Fibroblast of lung (primary cell): ENCODE measurements around the gene ST3GAL6.

Experiments
- EZH2 ChIP-seq: IDR thresholded peaks from 2 replicates; pipeline ENCODE4 v1.5.1; 2012; ENCODE audit warnings: low read length, control low read depth, mild to moderate bottlenecking; ENCODE audit errors: missing control alignments
- TF ChIP-seq, protein P1 (sequence below), 2 donors: IDR thresholded peaks in 1 of 2; conservative IDR thresholded peaks in 1 of 2; 1 replicate in 1 of 2; 2 replicates in 1 of 2; pipeline ENCODE4 v1.5.1; 2011 to 2012; ENCODE audit warnings: low read length in 2 of 2, control low read depth in 1 of 2, inconsistent platforms in 1 of 2, low read depth in 1 of 2, mild to moderate bottlenecking in 1 of 2

GRCh38 chr3:98801043-98801747, 38.1 kb downstream of the ST3GAL6 start:
- TF ChIP-seq EZH2: no peak
- TF ChIP-seq, protein P1, sequence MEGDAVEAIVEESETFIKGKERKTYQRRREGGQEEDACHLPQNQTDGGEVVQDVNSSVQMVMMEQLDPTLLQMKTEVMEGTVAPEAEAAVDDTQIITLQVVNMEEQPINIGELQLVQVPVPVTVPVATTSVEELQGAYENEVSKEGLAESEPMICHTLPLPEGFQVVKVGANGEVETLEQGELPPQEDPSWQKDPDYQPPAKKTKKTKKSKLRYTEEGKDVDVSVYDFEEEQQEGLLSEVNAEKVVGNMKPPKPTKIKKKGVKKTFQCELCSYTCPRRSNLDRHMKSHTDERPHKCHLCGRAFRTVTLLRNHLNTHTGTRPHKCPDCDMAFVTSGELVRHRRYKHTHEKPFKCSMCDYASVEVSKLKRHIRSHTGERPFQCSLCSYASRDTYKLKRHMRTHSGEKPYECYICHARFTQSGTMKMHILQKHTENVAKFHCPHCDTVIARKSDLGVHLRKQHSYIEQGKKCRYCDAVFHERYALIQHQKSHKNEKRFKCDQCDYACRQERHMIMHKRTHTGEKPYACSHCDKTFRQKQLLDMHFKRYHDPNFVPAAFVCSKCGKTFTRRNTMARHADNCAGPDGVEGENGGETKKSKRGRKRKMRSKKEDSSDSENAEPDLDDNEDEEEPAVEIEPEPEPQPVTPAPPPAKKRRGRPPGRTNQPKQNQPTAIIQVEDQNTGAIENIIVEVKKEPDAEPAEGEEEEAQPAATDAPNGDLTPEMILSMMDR (conservative IDR thresholded peaks at IDR 0.05 in 1 of 2, IDR thresholded peaks at IDR 0.05 in 1 of 2; ENCODE audit: low read depth in 1 of 2, low read length in 2 of 2): peak in 1 of 2 donors; percentile 7
